HG02623 (cell line): ENCODE measurements around the gene RAB3C.

Experiments used
- ATAC-seq: cut with Tn5 transposase; IDR thresholded peaks from one replicate; pipeline ENCODE4 v1.9.1; 2021; ENCODE audit warnings: moderate library complexity; ENCODE audit not compliant: unreplicated experiment

Gene RAB3C

DNA sequence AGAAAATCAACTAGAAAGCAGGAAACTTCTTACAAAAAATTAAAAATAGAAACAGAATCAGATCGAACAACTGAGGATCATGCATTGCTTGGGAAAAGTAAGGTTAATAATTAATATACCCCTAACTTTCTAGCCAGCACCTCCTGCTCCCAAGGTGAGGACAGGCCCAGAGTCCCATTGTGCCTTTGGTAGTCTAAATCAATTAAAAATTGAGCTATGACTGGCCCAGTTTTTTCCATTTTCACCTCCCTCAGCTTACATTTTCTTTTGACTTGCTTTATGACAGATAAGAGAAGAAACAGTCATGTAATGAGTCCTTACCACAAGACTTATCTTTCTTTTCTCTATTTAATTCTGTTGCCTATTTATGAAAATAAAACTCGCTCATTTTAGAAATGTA is 182.2 kb downstream of the RAB3C start:
- ATAC-seq, result no peak

DNA sequence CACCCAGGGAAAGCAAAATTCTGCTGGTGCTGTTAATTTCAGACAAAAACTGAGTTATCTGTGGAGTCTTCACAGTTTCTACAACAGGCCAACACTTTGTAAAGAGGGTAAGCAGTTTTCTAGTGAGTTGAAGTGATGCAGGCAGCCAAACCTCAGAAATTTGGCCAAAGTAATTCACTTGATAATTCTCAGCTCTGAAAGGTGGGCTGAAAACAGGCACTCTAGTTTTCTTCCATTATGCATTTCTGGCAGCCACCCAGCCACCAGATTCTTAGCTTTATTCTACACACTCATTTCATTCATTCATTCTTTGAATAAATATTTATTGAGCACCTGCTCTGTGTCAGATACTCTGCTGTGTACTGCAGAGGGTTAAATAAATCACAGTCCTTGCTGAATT is 184.2 kb downstream of the RAB3C start:
- ATAC-seq, result no peak

DNA sequence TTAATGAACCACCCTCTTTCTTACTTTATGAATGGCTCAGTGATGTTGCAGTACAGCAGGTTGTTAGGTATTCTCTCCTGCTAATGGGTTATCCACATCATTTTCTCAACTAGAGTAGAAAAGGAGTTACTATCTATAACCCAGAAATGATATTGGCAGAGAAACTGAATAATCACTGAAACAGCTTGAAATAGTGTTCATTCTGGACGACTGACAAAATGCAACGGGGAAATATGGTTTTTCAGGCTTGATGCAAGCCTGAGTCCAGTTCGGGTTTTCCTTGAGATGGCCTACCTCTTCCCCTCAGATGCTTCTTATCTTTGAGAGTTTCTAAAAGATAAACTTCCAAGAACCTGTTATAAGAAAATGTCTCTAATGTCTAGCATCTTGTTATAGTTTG is 187.3 kb downstream of the RAB3C start:
- no peak for ATAC-seq

DNA sequence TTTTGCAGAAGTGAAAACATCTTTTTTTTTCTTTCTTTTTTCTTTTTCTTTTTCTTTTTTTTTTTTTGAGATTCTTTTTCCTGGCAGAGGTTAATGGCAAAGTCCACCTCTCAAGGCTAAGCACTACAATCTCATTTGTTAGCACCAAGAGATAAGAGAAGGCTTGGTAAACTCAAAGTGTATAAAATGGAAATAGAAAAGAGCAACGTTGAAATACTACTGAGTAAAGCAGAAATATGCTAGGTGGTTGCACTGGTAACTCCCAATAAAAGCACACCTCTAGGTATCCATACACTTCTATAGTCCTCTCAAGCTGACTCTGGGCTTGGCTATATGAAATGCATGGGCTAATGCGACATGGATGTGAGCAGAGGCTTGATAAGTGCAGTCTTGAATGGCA is 188.9 kb downstream of the RAB3C start:
- no peak for ATAC-seq

DNA sequence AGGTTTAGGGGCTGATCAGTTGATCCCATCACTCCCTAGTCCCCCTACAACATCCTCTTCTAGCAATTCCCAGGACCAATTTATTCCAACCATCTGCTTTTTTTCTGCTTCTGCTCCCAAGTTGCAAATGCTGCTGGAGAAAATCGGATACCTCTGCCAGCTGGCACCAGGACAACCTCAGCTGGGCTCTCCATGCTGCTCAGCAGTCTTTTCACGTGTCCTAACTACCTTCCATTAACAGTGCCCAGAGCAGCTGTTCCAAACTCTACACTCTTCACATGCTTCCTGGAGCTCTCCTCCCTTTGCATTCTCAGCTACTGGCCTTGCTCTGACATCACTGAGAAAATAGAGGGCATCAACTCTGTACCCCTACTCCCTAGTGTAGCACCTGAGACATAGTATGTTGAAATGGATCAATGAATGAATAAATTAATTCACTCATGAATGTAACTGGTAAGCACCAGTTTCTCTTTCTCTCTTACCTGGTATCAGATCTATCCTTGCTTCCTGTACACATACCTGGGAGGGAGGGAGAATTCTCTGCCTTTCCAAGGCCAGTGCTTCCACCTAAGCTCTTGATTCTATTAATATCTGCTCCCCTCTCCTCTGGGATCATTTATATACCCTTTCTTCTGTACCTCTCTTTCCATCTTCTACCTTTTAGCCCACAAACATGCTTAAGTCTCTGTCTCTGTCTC is 191.0 kb downstream of the RAB3C start:
- no peak for ATAC-seq

DNA sequence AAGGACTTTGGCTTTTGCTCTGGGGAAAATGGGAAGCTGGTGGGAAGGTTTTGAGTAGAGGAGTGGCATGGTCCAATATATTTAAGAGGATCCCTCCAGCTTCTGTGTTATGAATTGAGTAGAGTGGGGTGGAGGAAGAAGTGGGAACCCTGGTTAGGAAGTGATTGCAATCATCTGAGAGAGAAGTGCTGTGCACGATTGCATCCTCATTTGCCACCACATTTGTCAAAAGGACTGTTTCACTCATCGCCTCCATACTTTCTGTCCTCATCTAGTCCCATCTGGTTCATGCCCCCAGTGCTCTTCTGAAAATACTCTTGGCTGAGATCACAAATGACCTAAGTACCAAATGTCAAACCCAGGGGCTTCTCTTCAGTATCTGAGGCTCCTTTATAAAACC is 192.1 kb downstream of the RAB3C start:
- ATAC-seq, result no peak

DNA sequence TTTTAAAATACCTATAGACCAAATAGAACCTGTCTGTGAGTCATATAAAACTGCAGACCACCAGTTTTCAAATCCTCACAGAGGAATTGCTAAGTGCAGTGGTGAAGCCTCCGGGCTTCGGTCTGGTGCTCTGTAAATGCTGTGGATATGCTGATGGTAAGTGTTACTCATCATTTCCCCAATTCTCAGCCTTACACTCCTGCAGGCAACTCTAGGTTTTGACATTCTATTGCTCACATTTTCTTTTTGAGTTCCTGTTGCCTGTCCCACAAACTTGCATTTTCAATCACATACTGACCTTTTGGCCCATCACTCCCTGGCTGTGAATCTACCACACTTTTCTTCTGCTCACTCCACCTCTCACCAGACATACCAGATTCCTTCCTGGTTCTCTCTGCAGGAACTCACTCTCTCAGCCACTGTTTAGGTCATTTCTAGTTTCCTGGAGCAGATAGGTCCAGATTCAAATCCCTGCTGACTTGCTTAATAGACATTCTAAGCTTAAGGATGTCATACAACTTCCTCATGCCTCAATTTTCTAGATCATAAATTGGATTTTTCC is 192.9 kb downstream of the RAB3C start:
- peak; percentile 80 for ATAC-seq

DNA sequence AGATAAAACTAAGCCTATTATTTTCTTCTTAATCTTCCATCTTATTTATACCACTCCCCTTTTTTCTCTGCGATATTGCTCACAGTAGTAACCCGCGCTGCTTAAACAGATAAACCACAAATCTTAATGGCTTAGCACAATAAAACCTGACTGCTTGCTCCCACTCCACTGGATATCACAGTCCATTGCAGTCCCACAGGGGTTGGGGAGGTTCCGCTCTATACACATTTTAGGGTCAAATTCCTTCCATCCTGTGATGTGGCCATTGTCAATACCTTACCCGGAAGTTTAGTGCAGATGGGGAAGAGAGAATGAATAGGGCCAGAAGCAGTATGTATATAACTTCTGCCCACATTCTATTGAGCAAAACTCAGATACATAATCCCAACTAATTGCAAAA is 193.7 kb downstream of the RAB3C start:
- ATAC-seq, result no peak

DNA sequence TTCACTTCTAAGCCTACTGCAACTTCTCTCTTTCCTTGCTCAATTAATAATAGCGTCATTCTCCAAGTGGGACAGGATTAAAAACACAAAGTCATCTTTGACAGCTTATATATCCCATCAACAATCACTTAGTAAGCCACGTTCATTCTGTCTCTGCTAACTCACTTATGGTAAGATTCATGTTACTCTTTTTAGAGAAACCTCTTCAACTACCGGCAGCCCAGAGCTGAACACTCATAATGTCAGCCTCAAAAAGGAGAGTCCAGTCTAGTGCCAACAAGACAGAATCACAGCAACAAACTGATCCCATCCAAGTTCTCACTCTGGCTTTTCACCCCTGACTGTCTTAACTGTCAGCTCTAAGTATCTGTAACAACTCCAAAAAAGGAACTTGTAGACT is 196.0 kb downstream of the RAB3C start:
- no peak for ATAC-seq

DNA sequence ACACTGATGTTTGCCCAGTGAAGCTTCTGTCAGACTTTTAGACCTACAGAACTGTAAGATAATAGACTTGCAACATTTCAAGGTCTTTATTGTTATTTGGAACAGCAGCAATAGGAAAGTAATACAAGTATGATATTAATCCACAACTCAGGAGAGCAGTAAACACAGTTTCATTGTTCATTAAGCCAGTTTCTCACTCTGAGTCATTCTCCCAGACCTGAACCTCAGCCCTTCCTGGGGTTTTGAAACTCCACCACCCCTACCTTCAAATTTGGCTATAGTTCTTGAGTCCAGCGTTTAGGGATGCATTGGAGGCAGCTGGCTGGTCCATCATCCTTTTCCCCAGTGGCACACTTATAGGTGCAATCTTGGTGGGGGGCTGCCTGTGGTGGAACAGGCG is 203.2 kb downstream of the RAB3C start:
- ATAC-seq, result peak; percentile 47

DNA sequence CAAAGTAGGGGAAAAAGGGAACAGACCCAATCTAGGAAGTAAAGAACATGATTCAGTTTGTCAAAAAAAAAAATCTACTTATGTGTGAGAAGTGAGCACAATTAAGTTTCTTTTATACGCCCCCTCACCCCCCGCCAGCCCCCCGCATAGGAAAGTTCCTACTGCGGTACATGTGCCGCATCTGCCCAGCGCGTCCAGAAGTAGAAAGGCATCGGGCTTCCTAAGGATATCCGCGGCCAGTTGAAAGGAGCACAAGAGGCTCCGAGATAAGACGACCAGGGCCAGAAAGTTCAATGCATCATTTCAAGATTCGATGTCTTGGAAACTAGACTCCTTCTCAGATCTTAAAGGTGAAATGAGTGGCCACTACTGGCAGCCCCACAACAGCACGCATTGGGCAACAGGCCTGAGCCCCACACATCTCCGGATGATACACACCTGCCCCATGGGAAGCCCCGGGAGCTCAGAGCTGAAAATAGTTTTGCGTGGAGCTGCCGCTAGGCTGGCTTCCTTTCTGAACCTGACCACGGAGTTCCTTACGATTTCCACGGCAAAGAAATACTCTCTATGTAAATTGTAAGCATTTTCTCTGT is 203.9 kb downstream of the RAB3C start:
- ATAC-seq, result peak; percentile 75

DNA sequence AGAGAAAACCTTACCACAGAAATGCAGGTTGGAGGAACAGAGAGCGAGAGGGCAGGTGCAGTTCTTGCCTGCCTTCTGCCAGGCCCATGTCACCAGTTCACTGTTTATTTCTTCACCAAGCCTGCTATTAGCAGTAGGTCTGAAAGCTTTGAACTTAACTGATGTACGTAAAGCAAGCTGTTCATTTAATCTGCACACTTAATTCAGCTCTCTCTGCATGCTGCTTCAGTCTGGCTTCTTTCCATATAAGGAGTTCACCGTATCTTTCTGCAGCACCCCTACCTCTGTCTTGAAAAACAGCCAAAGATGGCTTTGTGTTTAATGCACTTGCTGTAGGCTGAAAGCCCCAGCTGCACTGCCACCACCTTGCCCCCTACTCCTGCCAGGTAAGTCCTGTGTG is 205.1 kb downstream of the RAB3C start:
- ATAC-seq, result no peak

DNA sequence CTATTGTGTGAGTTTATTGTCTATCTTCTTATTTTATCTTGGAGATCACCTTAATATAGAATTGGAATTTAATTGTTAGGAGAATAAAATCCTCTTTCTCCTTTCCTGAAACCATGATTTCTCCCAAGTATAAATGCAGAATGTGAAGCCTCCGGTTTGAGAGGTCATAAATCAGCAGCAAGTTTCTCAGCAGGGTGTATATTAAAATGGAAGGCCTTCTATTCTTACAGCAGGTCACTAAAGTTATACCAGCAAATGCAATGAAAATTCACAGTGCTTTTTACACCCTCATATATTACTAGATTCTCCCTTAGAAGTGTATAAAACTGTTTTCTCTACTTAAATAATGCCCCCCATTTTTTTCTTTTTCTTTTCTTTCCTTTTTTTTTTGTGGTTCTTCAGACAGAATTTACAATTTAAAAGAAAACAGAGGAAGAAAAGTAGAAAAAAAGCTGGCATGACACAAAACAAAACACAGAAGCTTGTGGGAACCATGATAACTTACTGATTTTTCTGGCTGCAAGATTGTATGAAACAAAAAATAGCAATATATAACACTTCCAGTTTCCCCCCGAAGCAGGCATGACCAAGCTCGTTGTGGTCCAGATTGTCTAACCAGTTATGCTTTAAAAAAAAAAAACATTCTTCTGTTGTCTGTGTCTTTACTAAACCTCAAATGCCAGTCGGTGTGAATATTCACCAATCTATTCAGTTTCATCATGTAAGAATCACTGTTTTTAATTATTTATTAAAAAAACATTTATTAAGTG is 211.2 kb downstream of the RAB3C start:
- no peak for ATAC-seq

DNA sequence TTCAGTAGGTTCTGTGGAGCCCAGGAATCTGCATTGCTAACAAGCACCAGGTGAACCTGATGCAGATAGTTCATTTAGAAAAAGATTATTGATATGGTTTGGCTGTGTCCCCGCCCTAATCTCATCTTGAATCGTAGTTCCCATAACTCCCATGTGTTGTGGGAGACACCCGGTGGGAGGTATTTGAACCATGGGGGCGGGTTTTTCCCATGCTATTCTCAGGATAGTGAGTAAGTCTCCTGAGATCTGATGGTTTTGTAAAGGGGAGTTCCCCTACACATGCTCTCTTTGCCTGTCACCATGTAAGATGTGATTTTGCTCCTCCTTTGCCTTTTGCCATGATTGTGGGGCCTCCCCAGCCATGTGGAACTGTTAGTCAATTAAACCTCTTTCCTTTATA is 212.0 kb downstream of the RAB3C start:
- ATAC-seq, result no peak

DNA sequence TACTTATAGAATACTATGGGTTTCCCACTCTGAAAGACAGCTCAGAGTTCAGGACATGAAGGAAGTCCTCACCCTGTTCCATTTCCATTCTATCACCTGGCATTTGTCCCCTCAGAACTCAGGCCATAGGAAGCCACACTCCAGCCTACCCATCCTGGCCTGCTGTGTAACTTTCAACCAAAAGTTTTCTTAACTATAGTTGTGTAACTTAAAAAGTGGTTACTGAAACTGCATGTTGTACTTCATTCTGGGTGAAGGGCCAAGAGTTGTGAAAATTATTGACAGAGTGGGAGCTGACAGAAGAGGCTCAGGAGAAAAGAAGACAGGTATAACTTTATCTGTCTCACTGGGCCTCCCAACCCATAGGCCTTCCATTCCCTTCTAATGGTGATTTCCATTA is 212.5 kb downstream of the RAB3C start:
- ATAC-seq, result no peak

DNA sequence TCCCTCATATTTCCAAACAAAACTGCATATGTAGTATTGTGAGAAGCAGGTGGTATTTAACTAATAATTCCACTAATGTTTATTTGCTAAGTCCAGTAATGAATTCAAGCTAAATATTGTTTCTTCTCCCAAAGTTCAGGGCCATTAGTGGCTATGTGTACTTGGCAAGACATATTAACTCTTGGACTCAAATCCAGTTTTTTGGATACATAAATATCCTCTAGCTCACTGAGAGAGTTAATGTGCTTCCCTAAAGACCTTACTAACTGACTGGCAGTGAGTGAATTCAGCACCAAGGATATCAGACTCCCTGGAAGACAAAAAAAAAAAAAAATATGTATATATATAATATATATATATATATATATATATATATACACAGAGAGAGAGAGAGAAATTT is 214.1 kb downstream of the RAB3C start:
- ATAC-seq, result no peak

DNA sequence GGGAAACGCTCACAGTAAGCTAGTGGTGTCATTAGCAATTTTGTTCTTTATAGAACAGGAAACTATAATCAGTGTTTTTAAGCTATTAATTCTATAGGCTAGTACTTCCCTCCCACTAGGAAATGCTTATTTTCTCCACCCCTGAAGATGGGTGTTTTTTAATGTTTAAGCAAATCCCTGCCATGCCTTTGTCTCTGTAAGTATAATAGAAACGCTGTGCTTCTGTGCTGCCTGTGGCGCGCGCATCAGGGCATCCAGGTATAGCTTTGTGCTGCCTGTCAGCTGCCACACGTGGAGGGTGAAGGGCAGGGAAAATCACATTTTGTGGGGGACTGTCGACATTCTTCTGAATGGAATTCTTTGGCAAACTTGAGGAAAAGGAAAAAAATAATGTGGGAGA is 217.5 kb downstream of the RAB3C start:
- no peak for ATAC-seq

DNA sequence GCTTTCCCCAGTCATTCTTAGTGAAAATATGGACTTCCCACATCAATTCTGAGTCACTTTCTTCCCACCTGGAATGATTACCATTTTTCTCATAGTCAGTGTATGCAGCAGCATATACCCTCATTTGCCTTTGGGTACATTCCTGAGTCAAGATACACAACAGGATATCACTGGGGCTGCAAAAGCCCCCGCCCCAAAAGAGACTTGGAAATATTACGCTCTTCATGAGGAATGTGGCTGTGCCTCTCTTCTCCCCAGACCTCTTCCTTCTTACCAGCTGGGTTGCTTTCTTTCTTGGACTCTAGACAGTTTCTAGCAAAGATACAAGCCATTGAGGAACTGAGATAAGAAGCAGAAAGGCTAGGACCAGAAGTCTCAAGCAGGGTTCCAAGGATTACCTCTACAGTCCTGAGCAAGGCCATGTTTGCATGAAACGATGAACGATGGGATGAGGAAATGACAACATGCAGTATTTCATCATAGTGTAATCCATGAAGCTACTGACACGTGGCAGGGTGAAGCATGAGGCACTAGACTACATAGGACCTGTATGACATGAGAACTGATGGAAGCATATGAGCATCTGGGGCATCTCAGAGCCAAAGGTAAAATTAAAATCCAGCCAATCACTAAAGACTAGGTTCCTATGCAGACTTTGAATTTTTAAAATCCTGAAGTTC is 218.1 kb downstream of the RAB3C start:
- ATAC-seq, result no peak

DNA sequence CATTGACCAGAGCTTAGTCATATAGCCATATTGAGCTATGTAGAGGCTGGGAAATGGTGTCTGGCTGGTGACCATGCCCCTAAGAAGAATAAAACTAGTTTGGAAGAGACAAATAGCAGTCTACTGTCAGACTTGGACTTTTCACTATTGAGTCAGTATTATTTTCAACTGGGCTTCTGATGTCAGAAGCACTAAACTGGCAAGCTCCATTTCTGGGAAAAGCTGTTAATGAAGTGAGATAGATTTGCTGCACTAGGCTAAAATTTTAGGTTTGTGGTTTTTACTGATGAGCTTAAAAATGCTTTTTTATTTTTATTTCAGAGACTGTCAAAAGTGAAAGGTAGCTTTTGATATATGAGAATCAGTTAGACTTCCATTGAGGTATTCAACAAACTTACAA is 220.2 kb downstream of the RAB3C start:
- ATAC-seq, result no peak

DNA sequence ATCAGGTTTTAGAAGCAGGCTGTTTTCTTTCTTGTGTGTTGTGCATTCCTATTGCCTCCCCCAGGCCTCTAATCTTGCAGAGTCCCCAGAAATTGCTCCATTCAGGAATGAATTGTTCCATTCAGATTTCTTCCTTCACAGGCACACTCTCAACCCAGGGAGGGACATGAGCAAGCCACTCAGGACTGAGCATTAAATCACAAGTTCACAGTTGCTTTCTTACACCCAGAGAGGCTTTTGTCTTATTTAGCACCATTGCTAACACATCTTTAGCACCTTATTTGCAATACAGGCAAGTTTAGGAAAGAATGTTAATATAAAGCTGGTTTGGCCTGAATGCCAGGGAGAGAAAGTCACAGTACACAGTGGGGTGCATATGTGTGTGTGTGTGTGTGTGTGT is 221.4 kb downstream of the RAB3C start:
- no peak for ATAC-seq

DNA sequence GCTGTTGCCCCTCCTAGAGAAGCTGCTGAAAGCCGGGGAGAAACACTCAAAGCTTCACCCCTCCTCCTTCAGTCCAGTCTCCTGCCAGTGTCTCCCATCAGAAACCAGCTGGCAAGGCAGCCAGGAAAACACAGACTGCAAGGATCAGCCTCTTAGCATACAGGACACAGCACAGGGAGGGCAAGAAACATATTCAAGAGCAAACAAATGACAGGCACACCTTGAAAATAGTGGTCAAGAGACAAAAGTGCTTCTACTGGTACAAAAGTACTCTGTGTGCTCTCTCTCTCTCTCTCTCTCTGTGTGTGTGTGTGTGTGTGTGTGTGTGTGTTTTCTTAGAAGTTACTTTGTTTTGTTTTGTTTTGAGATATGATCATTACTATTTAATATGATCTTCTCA is 227.2 kb downstream of the RAB3C start:
- ATAC-seq, result no peak
